DMS 273 (cell line): ENCODE data around the gene XAGE2.

ENCODE experiments used
- DNase-seq: peaks from one replicate; lab custom pipeline; 2025; ENCODE audit not compliant: unreplicated experiment; lab: John Stamatoyannopoulos, UW

Gene XAGE2

GRCh38 chrX:52422884-52423283 lies 54.1 kb downstream of the XAGE2 start:
- no peak for DNase-seq

- DNase-seq: no peak
Observed at GRCh38 chrX:52424656-52425055, 55.8 kb downstream of the XAGE2 start.
